Smooth muscle cell (in vitro differentiated cells): Measurements from ENCODE around the gene GAS2L2. TPM values are rescaled to one million over a fixed set of nuclear protein-coding genes. Genes with fewer than 3 reads are reported as not detected.

Experiments
- DNase-seq: peaks from one replicate; lab custom pipeline; 2025; ENCODE audit not compliant: unreplicated experiment; lab: John Stamatoyannopoulos, UW
- H2AFZ ChIP-seq: fragments of 200-600 bp; sonication (generic); 2 replicates; pipeline ENCODE4 v1.6.0; 2016; ENCODE audit warnings: antibody characterized with exemption, low read depth, mild to moderate bottlenecking
- H3F3A ChIP-seq: fragments of 200-600 bp; sonication (generic); 2 replicates; pipeline ENCODE4 v1.6.0; 2017; ENCODE audit warnings: antibody characterized with exemption, low read depth
- H3K27ac ChIP-seq: fragments of 200-600 bp; sonication (generic); 2 replicates; pipeline ENCODE4 v1.5.1; 2016; ENCODE audit warnings: low read depth, mild to moderate bottlenecking
- H3K27me3 ChIP-seq: fragments of 200-600 bp; sonication (generic); 2 replicates; pipeline ENCODE4 v1.6.1; 2016; ENCODE audit warnings: low read depth, mild to moderate bottlenecking
- H3K36me3 ChIP-seq: fragments of 200-600 bp; sonication (generic); 2 replicates; pipeline ENCODE4 v1.5.1; 2016; ENCODE audit warnings: low read depth
- H3K4me1 ChIP-seq: fragments of 200-600 bp; sonication (generic); 2 replicates; pipeline ENCODE4 v1.5.1; 2016; ENCODE audit warnings: low read depth
- H3K4me2 ChIP-seq: fragments of 200-600 bp; sonication (generic); 2 replicates; pipeline ENCODE4 v1.6.0; 2016; ENCODE audit warnings: mild to moderate bottlenecking
- H3K4me3 ChIP-seq: fragments of 200-600 bp; sonication (generic); 2 replicates; pipeline ENCODE4 v1.5.1; 2016; ENCODE audit warnings: mild to moderate bottlenecking
- H3K79me2 ChIP-seq: fragments of 200-600 bp; sonication (generic); 2 replicates; pipeline ENCODE4 v1.6.0; 2016; ENCODE audit warnings: low read depth, mild to moderate bottlenecking
- H3K9ac ChIP-seq: fragments of 200-600 bp; sonication (generic); 2 replicates; pipeline ENCODE4 v1.6.0; 2016; ENCODE audit warnings: low read depth
- H3K9me3 ChIP-seq: fragments of 200-600 bp; sonication (generic); replicated peaks from 2 replicates; pipeline ENCODE4 v1.5.1; 2016; ENCODE audit warnings: low read depth
- H4K20me1 ChIP-seq: fragments of 200-600 bp; sonication (generic); 2 replicates; pipeline ENCODE4 v1.6.0; 2016; ENCODE audit warnings: low read depth
- CTCF ChIP-seq: fragments of 200-600 bp; sonication (generic); IDR thresholded peaks from 2 replicates; pipeline ENCODE4 v1.5.1; 2017; ENCODE audit warnings: borderline replicate concordance, mild to moderate bottlenecking, antibody characterized with exemption; ENCODE audit not compliant: insufficient read depth, poor library complexity, severe bottlenecking
- WGBS: methylation state at CpG from one replicate; pipeline ENCODE4 v1.1.7; 2016; ENCODE audit warnings: low lambda C conversion rate; 5-methylcytosine and 5-hydroxymethylcytosine counted together
- polyA plus RNA-seq: library from polyadenylated mRNA; unstranded; fragments of >200 nt; fragmentation: Nextera tagmentation; extraction: Ambion mirVana; gene quantifications from 2 replicates; pipeline ENCODE4 v1.2.1, GENCODE V29; 2016
- total RNA-seq: library from RNA; depleted of rRNA; stranded (reverse); fragments of >200 nt; gene quantifications from 2 replicates; pipeline ENCODE4 v1.2.3, GENCODE V29; 2014

The GAS2L2 gene
- total and polyA plus RNA-seq, 2 experiments from 2014 or later = not detected

- no peak for TF ChIP-seq CTCF
- DNase-seq = no peak
- Histone ChIP-seq H3K9me3 (no peaks in the 10 kb centered on the region), H3K9ac (no peak overlapping the region), H3F3A (no peaks in the 10 kb centered on the region), H3K79me2 (peaks cover 4% of the 10 kb centered on the region), H4K20me1 (peaks cover 77% of the 10 kb centered on the region), H3K4me1 (no peaks in the 10 kb centered on the region), H3K27ac (no peak overlapping the region), H2AFZ (no peak overlapping the region), H3K27me3 (no peaks in the 10 kb centered on the region), H3K4me3 (no peak overlapping the region), H3K36me3 (peaks cover 5% of the 10 kb centered on the region), H3K4me2 (no peak overlapping the region)
- WGBS = 87% methylated on average over 6 of the region's 6 CpGs
These were observed 52.9 kb downstream of the GAS2L2 start for GRCh38 chr17:35700150-35700549.

GRCh38 chr17:35698800-35699199, 54.2 kb downstream of the GAS2L2 start:
- Histone ChIP-seq H3K36me3 (peaks cover 8% of the 10 kb centered on the region), H2AFZ (no peak overlapping the region), H3K4me3 (no peak overlapping the region), H3K9ac (no peak overlapping the region), H4K20me1 (peaks cover 68% of the 10 kb centered on the region), H3K4me1 (no peaks in the 10 kb centered on the region), H3K27me3 (no peaks in the 10 kb centered on the region), H3K27ac (no peak overlapping the region), H3K9me3 (no peaks in the 10 kb centered on the region), H3K79me2 (peaks cover 4% of the 10 kb centered on the region), H3F3A (no peaks in the 10 kb centered on the region), H3K4me2 (no peak overlapping the region)
- TF ChIP-seq CTCF = no peak
- DNase-seq = no peak
- 85% methylated on average over 2 of the region's 2 CpGs for WGBS

- Histone ChIP-seq H3K27me3 (no peaks in the 10 kb centered on the region), H3K4me3 (no peak overlapping the region), H3K9me3 (no peaks in the 10 kb centered on the region), H3F3A (peaks cover 4% of the 10 kb centered on the region), H3K4me2 (no peak overlapping the region), H2AFZ (no peak overlapping the region), H3K79me2 (no peaks in the 10 kb centered on the region), H3K9ac (no peak overlapping the region), H3K36me3 (peaks cover 8% of the 10 kb centered on the region), H3K4me1 (no peaks in the 10 kb centered on the region), H4K20me1 (peaks cover 56% of the 10 kb centered on the region), H3K27ac (no peak overlapping the region)
- no peak for TF ChIP-seq CTCF
- WGBS = 18% methylated on average over 2 of the region's 2 CpGs
- no peak for DNase-seq
These were observed 57.4 kb downstream of the GAS2L2 start for GRCh38 chr17:35695613-35696012.

GRCh38 chr17:35694906-35695305, 58.1 kb downstream of the GAS2L2 start:
- no peak overlapping the region for H3K4me2 ChIP-seq
- no peak overlapping the region for H3K27ac ChIP-seq
- H3K9me3 ChIP-seq = no peaks in the 10 kb centered on the region
- H3F3A ChIP-seq = peaks cover 4% of the 10 kb centered on the region
- H3K4me1 ChIP-seq = no peaks in the 10 kb centered on the region
- H3K4me3 ChIP-seq = no peak overlapping the region
- peaks cover 8% of the 10 kb centered on the region for H3K36me3 ChIP-seq
- no peaks in the 10 kb centered on the region for H3K79me2 ChIP-seq
- no peak for DNase-seq
- H2AFZ ChIP-seq = no peak overlapping the region
- no peaks in the 10 kb centered on the region for H3K27me3 ChIP-seq
- TF ChIP-seq CTCF = no peak
- no peak overlapping the region for H3K9ac ChIP-seq
- WGBS = 43% methylated on average over 2 of the region's 2 CpGs
- H4K20me1 ChIP-seq = peaks cover 50% of the 10 kb centered on the region
